Transverse colon (tissue), 4 donors: ENCODE results near the gene RPTOR. TPM values are rescaled to one million over a fixed set of nuclear protein-coding genes. Genes with fewer than 3 reads are reported as not detected.

Source experiments
- DNase-seq: peaks from one replicate; pipeline ENCODE4 v3.0.0-alpha.2; 2019
- H3K27ac ChIP-seq, 4 donors: fragments of 200-600 bp; sonication (generic); 2 replicates each; pipeline ENCODE4 v1.5.1; 2016 to 2018; ENCODE audit warnings: inconsistent platforms in 4 of 4
- H3K27me3 ChIP-seq: fragments of 200-600 bp; sonication (generic); 2 replicates; pipeline ENCODE4 v1.5.1; 2017; ENCODE audit warnings: inconsistent platforms
- H3K36me3 ChIP-seq, 4 donors: fragments of 200-600 bp; sonication (generic); 2 replicates each; pipeline ENCODE4 v1.5.1; 2017 to 2019; ENCODE audit warnings: inconsistent platforms in 4 of 4
- H3K4me1 ChIP-seq, 4 donors: fragments of 200-600 bp; sonication (generic); 2 replicates each; pipeline ENCODE4 v1.5.1; 2017 to 2020; ENCODE audit warnings: inconsistent platforms in 4 of 4
- H3K4me3 ChIP-seq, 4 donors: fragments of 200-600 bp; sonication (generic); 1 replicate in 1 of 4; 2 replicates in 3 of 4; pipeline versions ENCODE4 v1.5.1 to v1.6.1; 2017 to 2019; ENCODE audit warnings: inconsistent platforms in 4 of 4
- H3K9me3 ChIP-seq, 2 donors: fragments of 200-600 bp; sonication (generic); 2 replicates each; pipeline ENCODE4 v1.5.1; 2017 to 2019; ENCODE audit warnings: inconsistent platforms in 2 of 2
- EP300 ChIP-seq: sonication (generic); formaldehyde crosslinking; IDR thresholded peaks from one replicate; pipeline ENCODE4 v1.6.1; 2017; ENCODE audit warnings: antibody characterized with exemption, low read depth
- POLR2A ChIP-seq: fragments of 450-650 bp; IDR thresholded peaks from one replicate; pipeline ENCODE4 v1.6.1; 2016; ENCODE audit warnings: antibody characterized with exemption, mild to moderate bottlenecking, moderate library complexity
- POLR2AphosphoS5 ChIP-seq, 3 donors: sonication (generic); formaldehyde crosslinking; IDR thresholded peaks; one replicate each; pipeline ENCODE4 v1.6.1; 2016; ENCODE audit warnings: antibody characterized with exemption in 3 of 3
- WGBS, 2 donors: methylation state at CpG; one replicate each; pipeline ENCODE4 v1.1.5; 2018; ENCODE audit warnings: low coverage in 1 of 2; 5-methylcytosine and 5-hydroxymethylcytosine counted together
- in situ Hi-C, 4 donors: fragments of 200-750 bp; cut with MboI; loops; one replicate each; pipeline versions ENCODE4 v1.15.0 to v1.15.1; 2017; ENCODE audit warnings: low sequenced_read_pairs in 3 of 4, low pct_ligation_motif_present in 1 of 4, low pct_unique_long_range_greater_than_20kb in 1 of 4
- intact Hi-C: fragments of 100-400 bp; cut with DNase I; formaldehyde crosslinking; loops from one replicate; pipeline ENCODE4 v1.15.1; 2023; ENCODE audit warnings: low total_unique reads
- total RNA-seq, 4 donors: library from RNA; depleted of rRNA; stranded (reverse); fragments of >200 nt; gene quantifications; one replicate each; pipeline ENCODE4 v1.1.0, GENCODE V29; 2016
- TF ChIP-seq, protein P1 (sequence below), 5 experiments: fragments of 200-600 bp in 3 of 5; fragments of 450-650 bp in 2 of 5; sonication (generic) in 3 of 5; IDR thresholded peaks; 1 replicate in 2 of 5; 2 replicates in 3 of 5; pipeline ENCODE4 v1.5.1; 2016 to 2017; ENCODE audit warnings: antibody characterized with exemption in 5 of 5, inconsistent platforms in 3 of 5, mild to moderate bottlenecking in 2 of 5, moderate library complexity in 1 of 5

RPTOR gene
- total RNA-seq, 4 donors from 2014 or later: 28.9 to 79.3 (median 48.0) TPM

DNA sequence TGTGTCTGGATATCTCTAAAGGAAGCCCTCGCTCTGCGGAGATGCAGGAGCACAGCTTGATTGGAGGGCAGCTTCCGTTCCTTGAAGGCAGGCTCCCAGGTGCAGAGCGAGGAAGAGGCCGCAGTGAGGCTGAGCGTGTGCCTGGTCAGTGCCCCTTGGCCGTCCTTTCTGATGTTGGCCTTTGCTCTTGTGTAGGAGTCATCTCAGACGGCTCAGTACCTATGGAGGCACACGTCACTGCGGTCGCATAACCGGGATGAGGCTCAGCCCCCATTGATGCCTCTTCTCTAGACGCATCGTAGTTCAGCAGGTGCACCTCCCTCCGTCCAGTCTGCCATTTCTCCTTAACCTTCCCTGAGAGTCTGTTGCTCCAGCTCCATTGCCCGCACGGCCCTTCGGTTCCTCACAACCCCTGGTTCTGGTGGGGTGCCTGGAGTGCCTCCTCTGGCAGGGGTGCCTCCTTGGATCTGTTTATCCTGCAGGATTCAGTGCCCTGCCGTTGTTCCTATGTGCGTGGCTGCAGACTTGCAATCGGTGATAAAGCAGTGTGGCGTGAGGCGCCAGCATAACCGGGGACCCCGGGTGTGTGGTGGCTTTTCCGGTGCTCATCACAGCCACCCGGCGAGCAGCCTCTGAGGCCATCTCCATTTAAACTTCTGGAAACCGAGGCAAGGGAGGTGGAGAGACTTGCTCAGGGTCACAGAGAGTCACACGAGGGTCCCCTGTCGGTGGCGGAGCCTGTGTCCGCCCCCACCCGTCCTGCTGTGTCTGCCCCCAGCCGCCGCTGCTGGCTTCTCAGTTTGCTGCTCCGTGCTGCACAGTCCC is 258.2 kb downstream of the RPTOR start:
- in situ Hi-C loops (no loop called here), intact Hi-C loops (loop anchor here (10.0 kb wide), 1 partner anchor 218 kb away; no protein-coding TSS in a partner anchor)
- Histone ChIP-seq H3K27me3 (no peaks in the 10 kb centered on the region), H3K4me3 (no peak overlapping the region), H3K9me3 (peaks cover 10% of the 10 kb centered on the region in 2 donors), H3K36me3 (no peaks in the 10 kb centered on the region), H3K4me1 (no peaks in the 10 kb centered on the region), H3K27ac (no peak overlapping the region)
- TF ChIP-seq POLR2A: no peak
- no peak for TF ChIP-seq EP300
- TF ChIP-seq, protein P1, sequence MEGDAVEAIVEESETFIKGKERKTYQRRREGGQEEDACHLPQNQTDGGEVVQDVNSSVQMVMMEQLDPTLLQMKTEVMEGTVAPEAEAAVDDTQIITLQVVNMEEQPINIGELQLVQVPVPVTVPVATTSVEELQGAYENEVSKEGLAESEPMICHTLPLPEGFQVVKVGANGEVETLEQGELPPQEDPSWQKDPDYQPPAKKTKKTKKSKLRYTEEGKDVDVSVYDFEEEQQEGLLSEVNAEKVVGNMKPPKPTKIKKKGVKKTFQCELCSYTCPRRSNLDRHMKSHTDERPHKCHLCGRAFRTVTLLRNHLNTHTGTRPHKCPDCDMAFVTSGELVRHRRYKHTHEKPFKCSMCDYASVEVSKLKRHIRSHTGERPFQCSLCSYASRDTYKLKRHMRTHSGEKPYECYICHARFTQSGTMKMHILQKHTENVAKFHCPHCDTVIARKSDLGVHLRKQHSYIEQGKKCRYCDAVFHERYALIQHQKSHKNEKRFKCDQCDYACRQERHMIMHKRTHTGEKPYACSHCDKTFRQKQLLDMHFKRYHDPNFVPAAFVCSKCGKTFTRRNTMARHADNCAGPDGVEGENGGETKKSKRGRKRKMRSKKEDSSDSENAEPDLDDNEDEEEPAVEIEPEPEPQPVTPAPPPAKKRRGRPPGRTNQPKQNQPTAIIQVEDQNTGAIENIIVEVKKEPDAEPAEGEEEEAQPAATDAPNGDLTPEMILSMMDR (IDR thresholded peaks at IDR 0.05): no peak
- no peak for TF ChIP-seq POLR2AphosphoS5 (IDR thresholded peaks at IDR 0.05)
- DNase-seq: no peak
- WGBS, 2 donors: 90 to 97% methylated on average over 2 to 35 of the region's 37 CpGs

DNA sequence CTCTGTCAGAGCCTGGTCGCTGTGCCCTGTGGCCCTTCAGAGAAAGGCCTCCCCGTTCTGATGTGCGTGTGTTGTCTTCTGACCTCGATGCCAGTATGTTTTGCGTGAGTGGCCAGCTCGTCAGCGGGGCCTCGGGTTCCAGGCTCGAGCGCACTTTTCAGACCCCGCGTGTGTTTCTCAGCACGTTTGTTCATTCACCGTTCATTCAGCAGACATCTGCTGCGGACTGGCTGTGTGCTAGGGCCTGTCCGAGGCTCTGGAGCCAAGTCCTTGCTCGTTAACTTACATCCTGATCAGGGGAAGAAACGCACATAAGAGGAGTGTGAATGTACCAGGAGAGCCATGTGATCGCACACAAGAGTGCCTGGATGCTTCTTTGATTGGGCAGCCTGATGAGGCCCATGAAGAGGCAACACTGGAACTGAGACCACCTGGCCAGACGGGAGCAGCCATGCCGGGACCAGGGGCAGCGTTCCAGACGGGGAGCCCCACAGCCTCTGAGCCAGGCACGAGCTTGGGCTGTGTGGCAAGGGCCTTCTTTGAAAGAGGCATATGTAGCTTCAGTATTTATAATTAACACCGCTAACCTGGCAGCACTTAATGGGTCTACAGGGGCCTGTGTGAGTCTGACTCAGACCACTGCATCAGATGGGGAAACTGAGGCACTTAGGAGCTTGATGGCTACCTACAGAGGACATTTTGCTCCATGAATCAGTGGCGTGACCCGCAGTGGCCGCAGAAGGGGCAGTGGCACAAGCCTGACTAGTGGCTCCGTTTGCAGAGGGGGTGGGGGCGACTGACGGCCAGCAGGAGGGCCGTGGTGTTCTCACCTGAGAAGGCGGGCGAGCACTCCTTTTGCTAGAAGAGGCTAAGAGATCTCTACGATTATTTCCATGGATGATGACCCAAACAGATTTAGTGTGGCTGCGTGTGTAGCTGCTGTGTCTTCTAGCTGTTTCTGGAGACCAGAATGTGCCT is 259.1 kb downstream of the RPTOR start:
- intact Hi-C loops: loop anchor here (10.0 kb wide), 1 partner anchor 219 kb away; no protein-coding TSS in a partner anchor
- Histone ChIP-seq H3K36me3 (no peaks in the 10 kb centered on the region), H3K9me3 (peaks cover 10% of the 10 kb centered on the region in 2 donors), H3K4me3 (no peak overlapping the region), H3K4me1 (no peaks in the 10 kb centered on the region), H3K27me3 (no peaks in the 10 kb centered on the region), H3K27ac (no peak overlapping the region)
- 95 to 96% methylated on average over 4 to 36 of the region's 36 CpGs for WGBS, 2 donors
- TF ChIP-seq POLR2AphosphoS5 (IDR thresholded peaks at IDR 0.05) (no peak), EP300 (no peak), POLR2A (no peak)
- TF ChIP-seq, protein P1 (IDR thresholded peaks at IDR 0.05): no peak
- no peak for DNase-seq
- in situ Hi-C loops: no loop called here

DNA sequence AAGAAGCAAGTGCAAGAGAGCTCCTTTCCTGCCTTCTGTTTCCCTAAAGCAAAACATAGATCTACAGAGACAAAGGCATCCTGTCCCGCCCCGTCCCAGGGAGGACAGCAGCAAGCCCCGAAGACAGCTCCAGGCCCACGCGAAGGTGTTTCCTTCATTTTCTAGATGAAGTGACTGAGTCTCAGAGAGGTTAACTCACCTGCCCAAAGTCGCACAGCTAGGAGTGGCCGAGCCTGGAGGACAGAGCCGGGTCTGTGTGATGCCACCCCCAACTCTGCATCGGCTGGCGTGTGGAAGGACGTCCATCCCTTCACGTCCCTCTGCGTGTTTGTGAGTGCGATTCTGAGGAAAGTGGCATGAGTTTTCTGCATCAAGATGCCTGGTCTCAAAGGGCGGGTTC is 259.8 kb downstream of the RPTOR start:
- 94% methylated on average over 15 of the region's 15 CpGs; no CpG with 5 or more reads in 1 of the 2 donors for WGBS, 2 donors
- in situ Hi-C loops: no loop called here
- TF ChIP-seq, protein P1 (IDR thresholded peaks at IDR 0.05): no peak
- TF ChIP-seq POLR2AphosphoS5 (IDR thresholded peaks at IDR 0.05): no peak
- TF ChIP-seq EP300: no peak
- no peak for TF ChIP-seq POLR2A

More for the DNA sequence above, 259.8 kb downstream of the RPTOR start:
- DNase-seq: no peak
- H3K27ac ChIP-seq: no peak overlapping the region
- H3K36me3 ChIP-seq: no peaks in the 10 kb centered on the region
- intact Hi-C loops: loop anchor here (10.0 kb wide), 1 partner anchor 220 kb away; no protein-coding TSS in a partner anchor
- no peak overlapping the region for H3K4me3 ChIP-seq
- H3K27me3 ChIP-seq: no peaks in the 10 kb centered on the region
- peaks cover 10% of the 10 kb centered on the region in 2 donors for H3K9me3 ChIP-seq
- H3K4me1 ChIP-seq: no peaks in the 10 kb centered on the region
